GM23248 (cell line): ENCODE measurements around the gene DYNC1LI1.

Experiments
- EZH2 ChIP-seq: fragments of 200-600 bp; sonication (generic); IDR thresholded peaks from 2 replicates; pipeline ENCODE4 v1.6.1; 2018; ENCODE audit warnings: antibody characterized with exemption, mild to moderate bottlenecking; ENCODE audit not compliant: insufficient read depth, poor library complexity, severe bottlenecking
- EZH2phosphoT487 ChIP-seq: fragments of 200-600 bp; sonication (generic); IDR thresholded peaks from 2 replicates; pipeline ENCODE4 v1.6.1; 2018; ENCODE audit warnings: antibody characterized with exemption, moderate library complexity, mild to moderate bottlenecking, low read depth; ENCODE audit not compliant: insufficient read depth

DNA sequence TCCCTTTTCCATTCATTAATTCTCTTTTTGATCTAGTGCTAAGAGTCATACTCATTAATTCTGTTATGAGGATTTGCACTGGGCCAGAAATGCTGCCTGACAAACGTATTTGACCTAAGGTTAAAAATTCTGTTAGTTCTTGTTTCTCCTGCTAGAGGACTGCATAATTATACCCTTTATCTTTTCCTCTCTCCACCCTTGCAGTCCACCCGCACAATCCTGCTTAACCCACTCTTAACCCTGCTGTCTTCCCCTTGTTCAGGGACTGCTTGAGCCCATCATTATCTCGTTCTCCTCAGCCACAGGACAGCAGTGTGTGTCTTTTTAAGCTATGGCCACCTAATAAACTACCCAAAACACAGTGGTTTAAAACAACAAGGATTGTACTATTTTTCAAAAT is 31.1 kb upstream of the DYNC1LI1 start:
- TF ChIP-seq EZH2phosphoT487 (no peak), EZH2 (no peak)
